Large intestine (tissue), 3 donors: ENCODE data around the gene LUC7L3. TPM values are rescaled to one million over a fixed set of nuclear protein-coding genes. Genes with fewer than 3 reads are reported as not detected.
"Not testable (repeated sequence)": the region's sequence is repeated elsewhere in the genome, so short reads cannot be mapped to it uniquely, and the experiment has no call there.

Experiments used
- DNase-seq, 2 donors: peaks; one replicate each; pipeline versions ENCODE4 v3.0.0 to v3.0.0-alpha.2; 2013
- H3K27ac ChIP-seq: one replicate; pipeline ENCODE4 v1.5.1; 2013; ENCODE audit warnings: low read length
- H3K27me3 ChIP-seq: 2 replicates; pipeline ENCODE4 v1.6.1; 2013; ENCODE audit warnings: low read length; ENCODE audit not compliant: control insufficient read depth, insufficient read depth
- H3K36me3 ChIP-seq: 2 replicates; pipeline ENCODE4 v1.6.1; 2013; ENCODE audit warnings: low read length; ENCODE audit not compliant: control insufficient read depth, insufficient read depth
- H3K4me1 ChIP-seq: one replicate; pipeline ENCODE4 v1.6.1; 2013; ENCODE audit warnings: low read length; ENCODE audit not compliant: control insufficient read depth, insufficient read depth
- H3K4me3 ChIP-seq: one replicate; pipeline ENCODE4 v1.5.1; 2013; ENCODE audit warnings: low read length
- H3K9me3 ChIP-seq: one replicate; pipeline ENCODE4 v1.6.1; 2013; ENCODE audit warnings: mild to moderate bottlenecking, low read depth, low read length, moderate library complexity; ENCODE audit not compliant: control insufficient read depth
- WGBS: methylation state at CpG from one replicate; pipeline ENCODE4 v1.1.5; 2013; ENCODE audit warnings: low lambda C conversion rate; ENCODE audit not compliant: insufficient coverage; 5-methylcytosine and 5-hydroxymethylcytosine counted together
- polyA plus RNA-seq: library from polyadenylated mRNA; unstranded; fragments of 120-200 nt; gene quantifications from one replicate; pipeline ENCODE4 v1.2.1, GENCODE V29; 2013

Gene LUC7L3
- polyA plus RNA-seq, 1 donor: 273 TPM

- Histone ChIP-seq H3K4me3 (no peak overlapping the region), H3K36me3 (no peaks in the 10 kb centered on the region), H3K9me3 (no peaks in the 10 kb centered on the region), H3K27me3 (no peaks in the 10 kb centered on the region), H3K27ac (no peak overlapping the region), H3K4me1 (no peaks in the 10 kb centered on the region)
- DNase-seq: no peak
- no CpG with 5 or more reads among the region's 12 CpGs for whole genome bisulfite sequencing
Observed at GRCh38 chr17:50800196-50800700, 80.8 kb downstream of the LUC7L3 start.

- H3K4me1 ChIP-seq: no peaks in the 10 kb centered on the region
- no peak for DNase-seq
- H3K36me3 ChIP-seq: no peaks in the 10 kb centered on the region
- WGBS: no CpG with 5 or more reads among the region's 12 CpGs
- no peak overlapping the region for H3K27ac ChIP-seq
- H3K9me3 ChIP-seq: no peaks in the 10 kb centered on the region
- H3K27me3 ChIP-seq: no peaks in the 10 kb centered on the region
- H3K4me3 ChIP-seq: no peak overlapping the region
Observed at GRCh38 chr17:50802609-50803571, 83.5 kb downstream of the LUC7L3 start.

GRCh38 chr17:50803676-50804075 lies 84.3 kb downstream of the LUC7L3 start:
- Histone ChIP-seq H3K36me3 (no peaks in the 10 kb centered on the region), H3K9me3 (no peaks in the 10 kb centered on the region), H3K4me3 (no peak overlapping the region), H3K27ac (no peak overlapping the region), H3K4me1 (no peaks in the 10 kb centered on the region), H3K27me3 (no peaks in the 10 kb centered on the region)
- 95% methylated on average over 3 of the region's 6 CpGs for WGBS
- no peak for DNase-seq

- H3K4me3 ChIP-seq, H3K27ac ChIP-seq, DNase-seq, H3K27me3 ChIP-seq, H3K9me3 ChIP-seq, H3K36me3 ChIP-seq, H3K4me1 ChIP-seq: not testable (repeated sequence)
- 100% methylated on average over 1 of the region's 13 CpGs for WGBS
Observed at GRCh38 chr17:50804749-50805475, 85.5 kb downstream of the LUC7L3 start.

- Histone ChIP-seq H3K4me3 (no peak overlapping the region), H3K27me3 (no peaks in the 10 kb centered on the region), H3K4me1 (no peaks in the 10 kb centered on the region), H3K27ac (no peak overlapping the region), H3K9me3 (no peaks in the 10 kb centered on the region), H3K36me3 (no peaks in the 10 kb centered on the region)
- WGBS: no CpG with 5 or more reads among the region's 6 CpGs
- no peak for DNase-seq
Observed at GRCh38 chr17:50805486-50805885, 86.1 kb downstream of the LUC7L3 start.

Other genes starting within 250 kb of the LUC7L3 start
- gene RSAD1, start 240.7 kb upstream of the LUC7L3 start, polyA plus RNA-seq: 39.3 TPM
- gene MYCBPAP, start 211.2 kb upstream of the LUC7L3 start, polyA plus RNA-seq: 1.8 TPM
- gene EPN3, start 186.9 kb upstream of the LUC7L3 start, polyA plus RNA-seq: 3.3 TPM
- 61.8 TPM for gene SPATA20, start 172.4 kb upstream of the LUC7L3 start, polyA plus RNA-seq
- gene CACNA1G, start 158.9 kb upstream of the LUC7L3 start, polyA plus RNA-seq: 1.7 TPM
- gene ABCC3, start 84.7 kb upstream of the LUC7L3 start, polyA plus RNA-seq: 53.7 TPM
- gene ANKRD40, start 11.7 kb upstream of the LUC7L3 start, polyA plus RNA-seq: 25.7 TPM
- 28.4 TPM for gene ANKRD40CL, start 47.9 kb downstream of the LUC7L3 start, polyA plus RNA-seq
- gene WFIKKN2, start 116.0 kb downstream of the LUC7L3 start, polyA plus RNA-seq: 0.13 TPM
- 112 TPM for gene TOB1, start 146.8 kb downstream of the LUC7L3 start, polyA plus RNA-seq